ENCODE data around the gene FAM50A. TPM values are rescaled to one million over a fixed set of nuclear protein-coding genes. Genes with fewer than 3 reads are reported as not detected.
"Not testable (repeated sequence)": the region's sequence is repeated elsewhere in the genome, so short reads cannot be mapped to it uniquely, and the experiment has no call there.

FAM50A gene
- total RNA-seq, 2 experiments from 2014 or later, result 30.8 to 55.1 TPM

- Histone ChIP-seq H3K4me1 (ENCODE audit: insufficient read depth, low read length, poor library complexity, severe bottlenecking) (peaks cover 5% of the 10 kb centered on the region), H3K9me3 (ENCODE audit: low read length) (no peaks in the 10 kb centered on the region), H3K36me3 (ENCODE audit: insufficient read depth, low read length) (no peaks in the 10 kb centered on the region), H4K20me1 (ENCODE audit: insufficient read depth, low read length) (no peaks in the 10 kb centered on the region), H3K4me2 (ENCODE audit: low read length) (no peak overlapping the region), H2AFZ (ENCODE audit: low read length) (no peak overlapping the region), H3K4me3 (ENCODE audit: low read depth, low read length, poor library complexity, severe bottlenecking) (no peak overlapping the region), H3K9me2 (ENCODE audit: insufficient read depth, low read length) (no peaks in the 10 kb centered on the region), H3K27ac (ENCODE audit: low read depth, low read length, poor library complexity, severe bottlenecking) (no peak overlapping the region), H3K79me2 (ENCODE audit: insufficient read depth, low read depth, low read length) (no peaks in the 10 kb centered on the region)
- DNase-seq (ENCODE audit: low spot score), result no peak
- ChIA-PET CTCF (ENCODE audit: unreplicated experiment) (no interaction called here), POLR2A (no interaction called here)
- BruUV-seq (replicated peaks), result no TSS peak
- no peak for TF ChIP-seq CTCF (conservative IDR thresholded peaks at IDR 0.05; ENCODE audit: low read length)
- no peak for TF ChIP-seq EZH2phosphoT487 (IDR thresholded peaks at IDR 0.05; ENCODE audit: borderline replicate concordance, low read depth, low read length)
- intact Hi-C loops (cut with micrococcal nuclease; ENCODE audit: unreplicated experiment), result loop anchor here (5.0 kb wide), 1 partner anchor 67 kb away; the partner anchor contains the start of gene ATP6AP1
These were observed 50.8 kb downstream of the FAM50A start for GRCh38 chrX:154494715-154495114.

- DNase-seq (ENCODE audit: low spot score), result no peak
- no peak overlapping the region for H3K27ac ChIP-seq (ENCODE audit: low read depth, low read length, poor library complexity, severe bottlenecking)
- peaks cover 5% of the 10 kb centered on the region for H3K4me1 ChIP-seq (ENCODE audit: insufficient read depth, low read length, poor library complexity, severe bottlenecking)
- no peaks in the 10 kb centered on the region for H3K79me2 ChIP-seq (ENCODE audit: insufficient read depth, low read depth, low read length)
- H3K4me3 ChIP-seq (ENCODE audit: low read depth, low read length, poor library complexity, severe bottlenecking), result no peak overlapping the region
- H3K4me2 ChIP-seq (ENCODE audit: low read length), result no peak overlapping the region
- no peak overlapping the region for H2AFZ ChIP-seq (ENCODE audit: low read length)
- TF ChIP-seq EZH2phosphoT487 (IDR thresholded peaks at IDR 0.05; ENCODE audit: borderline replicate concordance, low read depth, low read length), result no peak
- TF ChIP-seq CTCF (conservative IDR thresholded peaks at IDR 0.05; ENCODE audit: low read length), result no peak
- no TSS peak for BruUV-seq (replicated peaks)
- POLR2A ChIA-PET, result no interaction called here
- intact Hi-C loops (cut with micrococcal nuclease; ENCODE audit: unreplicated experiment), result no loop called here
- no peaks in the 10 kb centered on the region for H3K9me2 ChIP-seq (ENCODE audit: insufficient read depth, low read length)
- CTCF ChIA-PET (ENCODE audit: unreplicated experiment), result no interaction called here
- H4K20me1 ChIP-seq (ENCODE audit: insufficient read depth, low read length), result no peaks in the 10 kb centered on the region
- no peaks in the 10 kb centered on the region for H3K36me3 ChIP-seq (ENCODE audit: insufficient read depth, low read length)
- H3K9me3 ChIP-seq (ENCODE audit: low read length), result no peaks in the 10 kb centered on the region
These were observed 51.6 kb downstream of the FAM50A start for GRCh38 chrX:154495472-154495922.

- H4K20me1 ChIP-seq (ENCODE audit: insufficient read depth, low read length); H3K9me3 ChIP-seq (ENCODE audit: low read length); H2AFZ ChIP-seq (ENCODE audit: low read length); CTCF ChIA-PET (ENCODE audit: unreplicated experiment); H3K4me2 ChIP-seq (ENCODE audit: low read length); H3K79me2 ChIP-seq (ENCODE audit: insufficient read depth, low read depth, low read length); DNase-seq (ENCODE audit: low spot score); intact Hi-C loops (cut with micrococcal nuclease; ENCODE audit: unreplicated experiment); H3K4me1 ChIP-seq (ENCODE audit: insufficient read depth, low read length, poor library complexity, severe bottlenecking); H3K9me2 ChIP-seq (ENCODE audit: insufficient read depth, low read length); H3K4me3 ChIP-seq (ENCODE audit: low read depth, low read length, poor library complexity, severe bottlenecking); BruUV-seq (replicated peaks); H3K27ac ChIP-seq (ENCODE audit: low read depth, low read length, poor library complexity, severe bottlenecking); H3K36me3 ChIP-seq (ENCODE audit: insufficient read depth, low read length): not testable (repeated sequence)
- POLR2A ChIA-PET, result interaction anchor here (0.7 to 1.2 kb wide), 3 partner anchors 20 to 520 kb away, joined by 3 to 7 read pairs (median 7); partner anchors contain the start of gene FAM3A
These were observed 52.7 kb downstream of the FAM50A start for GRCh38 chrX:154496591-154497137.

Small RNA genes lying within 50 kb of the gene (microRNA-seq; reads per million reads assigned to microRNA genes)
- gene MIR6858 (ENCODE audit: borderline replicate concordance), result not detected

Small RNA genes lying within 50 kb of the gene (small RNA-seq; reads per million reads assigned to genes)
- not detected for gene MIR6858
- gene RN7SL697P, result not detected
- not detected for gene SNORA70

Other genes starting within 250 kb of the FAM50A start
- not detected in 2 replicates for gene OPN1MW2, start 224.4 kb upstream of the FAM50A start, total RNA-seq (2014; rRNA removed; shearing (Covaris generic))
- not detected in 2 replicates for gene OPN1MW2, start 224.4 kb upstream of the FAM50A start, total RNA-seq (2022)
- gene OPN1MW3, start 186.6 kb upstream of the FAM50A start, total RNA-seq (2014; rRNA removed; shearing (Covaris generic)), result not detected in 2 replicates
- gene OPN1MW3, start 186.6 kb upstream of the FAM50A start, total RNA-seq (2022), result not detected in 2 replicates
- gene TEX28, start 149.0 kb upstream of the FAM50A start, total RNA-seq (2014; rRNA removed; shearing (Covaris generic)), result not detected in 2 replicates
- gene TEX28, start 149.0 kb upstream of the FAM50A start, total RNA-seq (2022), result not detected in 2 replicates
- 0.06 TPM in 1 of 2 replicates, not detected in the other for gene TKTL1, start 148.3 kb upstream of the FAM50A start, total RNA-seq (2014; rRNA removed; shearing (Covaris generic))
- 0.78 TPM in 1 of 2 replicates, not detected in the other for gene TKTL1, start 148.3 kb upstream of the FAM50A start, total RNA-seq (2022)
- 78.8 and 91.2 TPM in 2 replicates for gene FLNA, start 69.5 kb upstream of the FAM50A start, total RNA-seq (2014; rRNA removed; shearing (Covaris generic))
- 96.9 and 97.7 TPM in 2 replicates for gene FLNA, start 69.5 kb upstream of the FAM50A start, total RNA-seq (2022)
- 25.3 and 35.4 TPM in 2 replicates for gene EMD, start 64.8 kb upstream of the FAM50A start, total RNA-seq (2014; rRNA removed; shearing (Covaris generic))
- 64.1 and 64.6 TPM in 2 replicates for gene EMD, start 64.8 kb upstream of the FAM50A start, total RNA-seq (2022)
- gene RPL10, start 45.8 kb upstream of the FAM50A start, total RNA-seq (2014; rRNA removed; shearing (Covaris generic)), result 4,261 and 4,291 TPM in 2 replicates
- 2,447 and 2,466 TPM in 2 replicates for gene RPL10, start 45.8 kb upstream of the FAM50A start, total RNA-seq (2022)
- gene DNASE1L1, start 34.9 kb upstream of the FAM50A start, total RNA-seq (2014; rRNA removed; shearing (Covaris generic)), result 13.4 and 23.1 TPM in 2 replicates
- gene DNASE1L1, start 34.9 kb upstream of the FAM50A start, total RNA-seq (2022), result 21.5 and 30.1 TPM in 2 replicates
- gene TAFAZZIN, start 32.6 kb upstream of the FAM50A start, total RNA-seq (2014; rRNA removed; shearing (Covaris generic)), result 74.2 and 94.5 TPM in 2 replicates
- 85.3 and 104 TPM in 2 replicates for gene TAFAZZIN, start 32.6 kb upstream of the FAM50A start, total RNA-seq (2022)
- gene ATP6AP1, start 15.5 kb upstream of the FAM50A start, total RNA-seq (2014; rRNA removed; shearing (Covaris generic)), result 22.2 and 26.4 TPM in 2 replicates
- gene ATP6AP1, start 15.5 kb upstream of the FAM50A start, total RNA-seq (2022), result 37.4 and 39.5 TPM in 2 replicates
- gene GDI1, start 7.0 kb upstream of the FAM50A start, total RNA-seq (2014; rRNA removed; shearing (Covaris generic)), result 101 and 103 TPM in 2 replicates
- 76.6 and 93.6 TPM in 2 replicates for gene GDI1, start 7.0 kb upstream of the FAM50A start, total RNA-seq (2022)
- 0.28 and 5.6 TPM in 2 replicates for gene PLXNA3, start 14.1 kb downstream of the FAM50A start, total RNA-seq (2014; rRNA removed; shearing (Covaris generic))
- gene PLXNA3, start 14.1 kb downstream of the FAM50A start, total RNA-seq (2022), result 5.2 and 8.0 TPM in 2 replicates
- gene LAGE3, start 35.1 kb downstream of the FAM50A start, total RNA-seq (2014; rRNA removed; shearing (Covaris generic)), result 53.2 and 70.1 TPM in 2 replicates
- 31.3 and 40.6 TPM in 2 replicates for gene LAGE3, start 35.1 kb downstream of the FAM50A start, total RNA-seq (2022)
- 76.0 and 89.9 TPM in 2 replicates for gene UBL4A, start 42.5 kb downstream of the FAM50A start, total RNA-seq (2014; rRNA removed; shearing (Covaris generic))
- 49.4 and 49.7 TPM in 2 replicates for gene UBL4A, start 42.5 kb downstream of the FAM50A start, total RNA-seq (2022)
- gene SLC10A3, start 46.5 kb downstream of the FAM50A start, total RNA-seq (2014; rRNA removed; shearing (Covaris generic)), result 12.4 and 14.1 TPM in 2 replicates
- gene SLC10A3, start 46.5 kb downstream of the FAM50A start, total RNA-seq (2022), result 12.7 and 15.6 TPM in 2 replicates
- gene FAM3A, start 72.1 kb downstream of the FAM50A start, total RNA-seq (2014; rRNA removed; shearing (Covaris generic)), result 15.3 and 16.4 TPM in 2 replicates
- 21.9 and 24.6 TPM in 2 replicates for gene FAM3A, start 72.1 kb downstream of the FAM50A start, total RNA-seq (2022)
- 21.6 and 26.1 TPM in 2 replicates for gene G6PD, start 102.7 kb downstream of the FAM50A start, total RNA-seq (2014; rRNA removed; shearing (Covaris generic))
- 40.9 and 47.1 TPM in 2 replicates for gene G6PD, start 102.7 kb downstream of the FAM50A start, total RNA-seq (2022)
- gene IKBKG, start 103.5 kb downstream of the FAM50A start, total RNA-seq (2014; rRNA removed; shearing (Covaris generic)), result 9.9 and 14.3 TPM in 2 replicates
- 31.6 and 34.4 TPM in 2 replicates for gene IKBKG, start 103.5 kb downstream of the FAM50A start, total RNA-seq (2022)
- 0.36 TPM in 1 of 2 replicates, not detected in the other for gene CTAG1A, start 141.0 kb downstream of the FAM50A start, total RNA-seq (2014; rRNA removed; shearing (Covaris generic))
- gene CTAG1A, start 141.0 kb downstream of the FAM50A start, total RNA-seq (2022), result not detected in 2 replicates
- gene CTAG1B, start 175.1 kb downstream of the FAM50A start, total RNA-seq (2014; rRNA removed; shearing (Covaris generic)), result not detected in 2 replicates
- gene CTAG1B, start 175.1 kb downstream of the FAM50A start, total RNA-seq (2022), result not detected in 2 replicates
- not detected in 2 replicates for gene CTAG2, start 209.4 kb downstream of the FAM50A start, total RNA-seq (2014; rRNA removed; shearing (Covaris generic))
- not detected in 2 replicates for gene CTAG2, start 209.4 kb downstream of the FAM50A start, total RNA-seq (2022)